SU-DHL-6 (cell line): ENCODE measurements around the gene EFCAB8.
"Not testable (repeated sequence)": the region's sequence is repeated elsewhere in the genome, so short reads cannot be mapped to it uniquely, and the experiment has no call there.

Experiments used
- H2AFZ ChIP-seq: fragments of 200-600 bp; sonication (generic); 2 replicates; pipeline ENCODE4 v1.6.1; 2014; ENCODE audit warnings: low read depth, mild to moderate bottlenecking, moderate library complexity, mixed read lengths, antibody characterized with exemption, low read length; ENCODE audit not compliant: severe bottlenecking
- H3F3A ChIP-seq: fragments of 200-600 bp; shearing (Covaris generic); 2 replicates; pipeline ENCODE4 v1.6.0; 2016; ENCODE audit warnings: antibody characterized with exemption, mild to moderate bottlenecking; ENCODE audit not compliant: insufficient read depth
- H3K27ac ChIP-seq: fragments of 200-600 bp; sonication (generic); 2 replicates; pipeline ENCODE4 v1.5.1; 2016; ENCODE audit warnings: low read depth, mild to moderate bottlenecking, low read length, moderate library complexity, mixed read lengths
- H3K27me3 ChIP-seq: fragments of 200-600 bp; sonication (generic), shearing (Covaris generic); 2 replicates; pipeline ENCODE4 v1.6.0; 2014; ENCODE audit warnings: mild to moderate bottlenecking, low read length
- H3K36me3 ChIP-seq: fragments of 200-600 bp; sonication (generic); 2 replicates; pipeline ENCODE4 v1.6.1; 2014; ENCODE audit warnings: mild to moderate bottlenecking, low read length, mixed read lengths
- H3K4me2 ChIP-seq: fragments of 300-600, 200-600 bp; shearing (Covaris generic), sonication (generic); 2 replicates; pipeline ENCODE4 v1.6.0; 2014; ENCODE audit warnings: low read length, low read depth, mild to moderate bottlenecking; ENCODE audit not compliant: poor library complexity, severe bottlenecking
- H3K4me3 ChIP-seq: fragments of 200-600 bp; sonication (generic); 2 replicates; pipeline ENCODE4 v1.5.1; 2014; ENCODE audit warnings: antibody characterized with exemption, low read length, mild to moderate bottlenecking, mixed read lengths; ENCODE audit not compliant: insufficient read depth, poor library complexity, severe bottlenecking
- H3K79me2 ChIP-seq: fragments of 200-600 bp; sonication (generic); 2 replicates; pipeline ENCODE4 v1.6.1; 2014; ENCODE audit warnings: mild to moderate bottlenecking, low read length, moderate library complexity; ENCODE audit not compliant: insufficient read depth
- H3K9ac ChIP-seq: fragments of 200-600 bp; sonication (generic); 2 replicates; pipeline ENCODE4 v1.7.0; 2014; ENCODE audit warnings: mild to moderate bottlenecking, low read length
- H3K9me2 ChIP-seq: fragments of 200-600 bp; sonication (generic); replicated peaks from 2 replicates; pipeline ENCODE4 v1.6.1; 2014; ENCODE audit warnings: low read length; ENCODE audit not compliant: insufficient read depth
- H3K9me3 ChIP-seq: fragments of 200-600 bp; sonication (generic); 2 replicates; pipeline ENCODE4 v1.6.1; 2014; ENCODE audit warnings: low read length, mixed read lengths; ENCODE audit not compliant: insufficient read depth
- H4K20me1 ChIP-seq: fragments of 200-600 bp; sonication (generic); 2 replicates; pipeline ENCODE4 v1.6.1; 2014; ENCODE audit warnings: low read depth, mild to moderate bottlenecking, antibody characterized with exemption, low read length, moderate library complexity, mixed read lengths
- EZH2phosphoT487 ChIP-seq: fragments of 200-600 bp; sonication (generic), shearing (Covaris generic); conservative IDR thresholded peaks from 2 replicates; pipeline ENCODE4 v1.6.1; 2018; ENCODE audit warnings: mild to moderate bottlenecking, antibody characterized with exemption, low read length, moderate library complexity, mixed read lengths
- TF ChIP-seq, protein P1 (sequence below): fragments of 200-600 bp; sonication (generic); IDR thresholded peaks from one replicate; pipeline ENCODE4 v1.5.1; 2017; ENCODE audit warnings: antibody characterized with exemption, mild to moderate bottlenecking, low read length, moderate library complexity; ENCODE audit not compliant: insufficient read depth, poor library complexity, severe bottlenecking

The EFCAB8 gene

DNA sequence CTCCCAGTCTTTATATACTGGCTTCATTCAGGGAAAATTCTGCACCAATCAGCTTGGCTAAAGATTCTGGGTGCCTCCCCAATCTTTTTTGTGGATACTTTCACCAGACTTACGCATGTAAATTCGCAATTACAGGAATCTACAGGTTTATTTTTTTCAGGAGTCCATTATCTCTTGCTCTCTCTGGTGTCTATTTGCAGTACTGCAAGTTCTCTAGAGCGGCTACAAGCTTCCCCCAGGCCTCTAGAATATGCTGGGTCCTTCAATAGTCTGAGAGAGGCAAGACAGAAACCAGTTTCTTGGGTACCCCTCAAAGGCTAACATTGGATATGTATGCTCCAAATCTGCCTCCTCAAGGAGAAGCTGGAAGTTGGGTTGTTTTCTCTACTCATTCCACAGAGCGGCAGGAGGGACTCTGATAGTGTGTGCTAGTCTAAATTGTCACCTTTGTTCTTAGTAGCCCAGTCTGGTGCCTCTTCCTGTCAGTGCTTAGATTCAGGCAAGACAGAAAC lies 87.0 kb downstream of the EFCAB8 start:
- Histone ChIP-seq H3K9me3 (no peaks in the 10 kb centered on the region), H3K27ac (no peak overlapping the region), H3K4me2 (no peak overlapping the region), H3K9me2 (no peaks in the 10 kb centered on the region), H3F3A (no peaks in the 10 kb centered on the region), H3K9ac (no peak overlapping the region), H3K27me3 (no peaks in the 10 kb centered on the region), H4K20me1 (no peaks in the 10 kb centered on the region), H3K79me2 (no peaks in the 10 kb centered on the region), H2AFZ (no peak overlapping the region), H3K4me3 (no peak overlapping the region), H3K36me3 (no peaks in the 10 kb centered on the region)
- TF ChIP-seq EZH2phosphoT487: no peak
- TF ChIP-seq, protein P1, sequence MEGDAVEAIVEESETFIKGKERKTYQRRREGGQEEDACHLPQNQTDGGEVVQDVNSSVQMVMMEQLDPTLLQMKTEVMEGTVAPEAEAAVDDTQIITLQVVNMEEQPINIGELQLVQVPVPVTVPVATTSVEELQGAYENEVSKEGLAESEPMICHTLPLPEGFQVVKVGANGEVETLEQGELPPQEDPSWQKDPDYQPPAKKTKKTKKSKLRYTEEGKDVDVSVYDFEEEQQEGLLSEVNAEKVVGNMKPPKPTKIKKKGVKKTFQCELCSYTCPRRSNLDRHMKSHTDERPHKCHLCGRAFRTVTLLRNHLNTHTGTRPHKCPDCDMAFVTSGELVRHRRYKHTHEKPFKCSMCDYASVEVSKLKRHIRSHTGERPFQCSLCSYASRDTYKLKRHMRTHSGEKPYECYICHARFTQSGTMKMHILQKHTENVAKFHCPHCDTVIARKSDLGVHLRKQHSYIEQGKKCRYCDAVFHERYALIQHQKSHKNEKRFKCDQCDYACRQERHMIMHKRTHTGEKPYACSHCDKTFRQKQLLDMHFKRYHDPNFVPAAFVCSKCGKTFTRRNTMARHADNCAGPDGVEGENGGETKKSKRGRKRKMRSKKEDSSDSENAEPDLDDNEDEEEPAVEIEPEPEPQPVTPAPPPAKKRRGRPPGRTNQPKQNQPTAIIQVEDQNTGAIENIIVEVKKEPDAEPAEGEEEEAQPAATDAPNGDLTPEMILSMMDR: no peak

DNA sequence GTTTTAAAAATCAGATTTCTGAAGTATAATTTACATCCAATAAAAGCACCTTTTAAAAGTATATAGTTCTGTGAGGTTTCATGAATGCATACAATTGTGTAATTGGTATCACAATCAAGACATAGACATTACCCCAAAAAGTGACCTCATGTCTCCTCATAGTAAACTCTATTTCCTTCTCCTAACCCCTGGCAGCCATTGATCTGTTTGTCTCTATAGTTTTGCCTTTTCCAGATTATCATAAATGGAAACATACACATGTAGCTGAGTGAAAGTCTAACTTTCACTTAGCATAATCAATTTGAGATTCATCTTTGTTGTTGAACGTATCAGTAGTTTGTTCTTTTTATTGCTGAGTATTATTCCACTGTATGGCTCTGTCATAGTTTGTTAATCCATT lies 87.9 kb downstream of the EFCAB8 start:
- Histone ChIP-seq H3K27me3 (no peaks in the 10 kb centered on the region), H3F3A (no peaks in the 10 kb centered on the region), H4K20me1 (no peaks in the 10 kb centered on the region)

DNA sequence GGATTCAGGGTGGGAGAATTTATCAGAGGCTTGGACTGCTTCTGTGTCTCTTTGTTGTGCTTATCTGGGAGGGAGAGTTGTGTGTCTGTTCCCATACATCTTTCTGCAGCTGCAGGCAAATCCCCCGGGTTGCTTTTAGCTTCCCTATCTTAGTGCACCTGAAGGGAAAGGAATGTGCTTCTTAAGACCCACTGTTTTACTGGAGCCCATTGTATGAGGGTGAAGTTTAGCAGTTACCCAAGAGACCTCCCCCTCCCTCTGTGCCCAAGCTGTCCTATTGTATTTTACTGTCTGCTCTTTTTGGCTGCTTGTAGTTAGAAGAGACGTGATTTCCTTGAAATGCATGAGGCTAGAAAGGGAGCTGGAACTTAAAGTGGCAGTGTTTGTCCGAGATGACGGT lies 91.8 kb downstream of the EFCAB8 start:
- not testable (repeated sequence) for H3K9me2 ChIP-seq, H3K9me3 ChIP-seq, H3K4me2 ChIP-seq, H4K20me1 ChIP-seq, H2AFZ ChIP-seq, H3K9ac ChIP-seq, H3K27ac ChIP-seq, H3K27me3 ChIP-seq, H3F3A ChIP-seq, H3K4me3 ChIP-seq, H3K36me3 ChIP-seq, H3K79me2 ChIP-seq

More for the DNA sequence above, 87.9 kb downstream of the EFCAB8 start:
- Histone ChIP-seq H3K9me2 (no peaks in the 10 kb centered on the region), H3K4me3 (no peak overlapping the region), H3K79me2 (no peaks in the 10 kb centered on the region), H3K9ac (no peak overlapping the region), H3K27ac (no peak overlapping the region), H3K36me3 (no peaks in the 10 kb centered on the region), H2AFZ (no peak overlapping the region), H3K9me3 (no peaks in the 10 kb centered on the region), H3K4me2 (no peak overlapping the region)
- TF ChIP-seq, protein P1: no peak
- TF ChIP-seq EZH2phosphoT487: no peak

DNA sequence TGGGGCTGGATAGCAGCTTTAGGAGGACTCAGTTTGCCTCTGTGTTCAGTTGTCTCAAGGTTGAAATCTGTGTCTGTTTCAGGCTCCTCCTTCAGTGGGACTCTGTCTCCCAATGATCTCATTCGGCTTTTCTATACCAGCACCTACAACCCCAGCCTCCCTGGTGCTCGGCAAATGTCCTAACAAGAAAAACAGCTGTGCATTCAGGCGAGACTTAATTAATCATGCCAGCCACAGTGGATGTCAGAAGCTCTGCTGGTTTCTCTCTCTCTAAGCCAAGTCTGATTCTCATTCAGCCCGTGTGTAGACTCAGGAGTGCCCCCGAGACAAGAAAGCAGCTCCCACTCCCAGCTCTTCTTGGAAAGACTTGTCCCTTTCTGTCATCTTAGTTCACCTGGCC lies 98.7 kb downstream of the EFCAB8 start:
- H4K20me1 ChIP-seq: no peaks in the 10 kb centered on the region
- TF ChIP-seq EZH2phosphoT487: no peak
- TF ChIP-seq, protein P1: no peak
- peaks cover 7% of the 10 kb centered on the region; the same call in 1 of the 2 replicates for H3K36me3 ChIP-seq

More for the DNA sequence above, 98.7 kb downstream of the EFCAB8 start:
- no peaks in the 10 kb centered on the region for H3K27me3 ChIP-seq
- peaks cover 7% of the 10 kb centered on the region; the same call in 1 of the 2 replicates for H3K9me3 ChIP-seq
- no peak overlapping the region for H3K27ac ChIP-seq
- no peaks in the 10 kb centered on the region for H3K79me2 ChIP-seq
- no peak overlapping the region for H2AFZ ChIP-seq
- no peak overlapping the region for H3K9ac ChIP-seq
- H3F3A ChIP-seq: no peaks in the 10 kb centered on the region
- no peaks in the 10 kb centered on the region for H3K9me2 ChIP-seq
- no peak overlapping the region for H3K4me2 ChIP-seq
- no peak overlapping the region for H3K4me3 ChIP-seq
